Ramos (cell line): ENCODE measurements around the gene HES5.

Experiments
- in situ Hi-C: fragments of 300-500 bp; cut with MboI; formaldehyde crosslinking; loops from one replicate; pipeline ENCODE4 v1.14.3; 2022; ENCODE audit warnings: low sequenced_read_pairs; ENCODE audit not compliant: unreplicated experiment

Gene HES5

DNA sequence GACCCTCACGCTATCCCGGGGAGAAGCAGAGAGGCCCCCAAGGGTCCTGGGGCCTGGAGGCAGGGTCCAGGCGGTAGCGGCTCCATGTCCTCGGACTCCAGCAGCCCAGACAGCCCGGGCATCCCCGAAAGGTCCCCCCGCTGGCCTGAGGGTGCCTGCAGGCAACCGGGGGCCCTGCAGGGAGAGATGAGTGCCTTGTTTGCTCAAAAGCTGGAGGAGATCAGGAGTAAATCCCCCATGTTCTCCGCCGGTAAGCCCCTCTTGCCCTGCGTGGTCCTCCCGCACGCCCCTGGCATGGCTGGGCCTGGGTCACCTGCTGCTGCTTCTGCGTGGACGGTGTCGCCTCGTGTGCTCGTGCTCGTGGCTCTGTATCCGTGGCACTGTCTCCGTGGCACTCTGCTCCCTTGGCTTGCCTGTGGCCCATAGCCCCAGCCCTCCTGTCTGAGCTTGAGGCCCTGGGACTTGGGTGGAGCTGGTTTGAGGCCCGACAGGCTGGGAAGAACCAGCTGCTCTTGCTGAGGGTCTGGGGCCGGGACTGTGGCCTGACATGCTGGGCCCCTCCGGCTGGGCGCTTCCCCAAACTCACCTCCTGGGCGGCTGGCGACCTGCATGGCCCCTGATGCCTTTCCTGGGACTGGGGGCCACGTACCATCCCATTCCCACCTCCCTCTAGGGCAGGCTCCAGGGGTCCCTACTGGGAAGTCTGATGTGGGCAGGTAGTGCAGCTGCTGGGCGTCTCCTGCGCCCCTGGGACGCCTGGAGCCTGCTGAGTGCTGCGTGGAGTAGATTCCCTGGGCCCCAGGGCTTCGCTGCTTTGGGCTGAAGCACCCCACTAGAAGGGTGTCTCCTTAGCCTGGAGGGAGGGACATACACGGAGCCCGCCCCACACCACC is 27.2 kb downstream of the HES5 start:
- in situ Hi-C loops = no loop called here

- in situ Hi-C loops = no loop called here
These were observed 27.9 kb downstream of the HES5 start for GRCh38 chr1:2502210-2502609.

- in situ Hi-C loops = no loop called here
These were observed 28.3 kb downstream of the HES5 start for GRCh38 chr1:2501820-2502119.

DNA sequence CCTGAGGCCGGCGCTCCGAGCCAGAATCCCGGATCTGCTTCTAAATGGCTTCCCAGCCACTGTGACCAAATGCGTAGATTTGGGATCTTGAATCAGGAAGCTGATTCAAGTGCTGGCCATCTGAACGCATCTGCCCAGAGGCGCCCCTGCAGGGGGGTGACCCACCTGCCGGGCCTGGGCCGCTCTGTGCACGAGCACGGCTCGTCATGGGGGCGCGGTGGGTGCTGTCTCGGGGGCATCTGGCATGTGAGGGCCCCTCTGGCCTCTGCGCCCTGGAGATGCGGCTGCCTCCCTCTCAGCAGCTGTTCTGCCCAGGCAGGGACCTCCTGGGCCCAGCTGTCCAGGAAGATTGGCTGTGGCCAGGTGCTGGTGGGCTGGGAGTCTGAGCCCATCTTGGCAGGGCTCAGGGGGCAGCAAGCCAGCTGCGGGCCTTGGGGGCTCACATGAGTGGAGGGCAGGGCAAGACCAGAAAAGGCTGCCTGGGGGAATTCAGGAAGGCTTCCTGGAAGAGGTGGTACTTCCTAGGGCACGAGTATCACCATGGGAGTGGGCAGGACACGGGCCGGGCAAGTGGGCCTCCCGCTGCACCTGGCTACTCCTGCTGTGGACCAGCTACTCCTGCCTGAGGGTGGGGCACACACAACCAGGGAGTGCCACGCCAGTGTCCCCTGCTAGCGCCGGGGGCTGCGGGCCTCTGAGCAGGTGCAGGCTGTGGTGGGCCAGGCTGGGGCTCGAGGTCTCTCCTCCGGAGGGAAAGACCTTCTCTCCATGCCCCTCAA is 28.8 kb downstream of the HES5 start:
- in situ Hi-C loops = no loop called here

GRCh38 chr1:2499986-2500596 is 30.0 kb downstream of the HES5 start:
- in situ Hi-C loops = no loop called here

GRCh38 chr1:2499260-2499659 is 30.8 kb downstream of the HES5 start:
- in situ Hi-C loops = no loop called here

DNA sequence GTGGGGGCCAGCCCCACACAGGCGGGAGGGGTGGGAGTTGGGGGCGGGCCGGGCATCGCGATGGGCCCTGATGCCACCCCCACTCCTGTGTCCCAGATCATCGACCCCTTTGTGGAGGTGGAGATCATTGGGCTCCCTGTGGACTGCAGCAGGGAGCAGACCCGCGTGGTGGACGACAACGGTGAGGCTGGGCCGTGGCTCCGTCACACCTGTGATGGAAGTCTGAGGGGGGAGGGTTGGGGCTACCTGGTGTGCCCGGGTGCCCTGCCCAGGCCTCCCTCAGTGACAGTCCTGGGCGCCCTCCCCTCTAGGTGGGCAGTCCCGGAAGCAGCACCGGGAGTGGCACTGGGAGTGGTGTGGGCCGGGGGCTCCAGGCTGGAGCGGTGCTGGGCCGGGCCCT is 31.4 kb downstream of the HES5 start:
- in situ Hi-C loops = no loop called here

- in situ Hi-C loops = no loop called here
These were observed 32.2 kb downstream of the HES5 start for GRCh38 chr1:2497891-2498290.

- in situ Hi-C loops = no loop called here
These were observed 33.3 kb downstream of the HES5 start for GRCh38 chr1:2496746-2497145.

DNA sequence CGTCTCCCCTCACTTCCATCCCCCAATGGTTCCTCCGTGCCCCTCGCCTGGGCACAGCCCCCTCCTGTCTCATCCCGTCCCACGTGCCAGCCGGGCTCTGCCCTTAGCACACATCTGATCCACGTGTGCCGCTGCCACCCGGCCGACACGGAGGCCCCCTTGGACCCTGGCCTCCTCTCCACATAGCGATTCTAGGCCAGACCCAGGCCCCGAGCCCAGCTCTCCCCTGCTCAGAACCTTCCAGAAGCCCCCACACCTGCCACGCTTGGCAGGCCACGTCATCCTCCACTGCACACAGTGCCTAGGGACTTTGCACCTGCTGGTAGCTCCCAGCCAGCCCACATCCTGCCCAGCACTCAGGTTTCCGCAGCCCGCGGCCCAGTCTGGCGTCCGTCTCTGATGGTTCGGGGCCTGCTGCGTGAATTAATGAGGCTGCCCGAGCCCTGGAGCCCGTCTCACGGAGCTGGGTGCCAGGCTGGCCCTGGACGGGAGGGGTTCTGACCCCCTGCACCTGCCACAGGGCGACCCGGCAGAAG is 33.9 kb downstream of the HES5 start:
- in situ Hi-C loops = no loop called here

DNA sequence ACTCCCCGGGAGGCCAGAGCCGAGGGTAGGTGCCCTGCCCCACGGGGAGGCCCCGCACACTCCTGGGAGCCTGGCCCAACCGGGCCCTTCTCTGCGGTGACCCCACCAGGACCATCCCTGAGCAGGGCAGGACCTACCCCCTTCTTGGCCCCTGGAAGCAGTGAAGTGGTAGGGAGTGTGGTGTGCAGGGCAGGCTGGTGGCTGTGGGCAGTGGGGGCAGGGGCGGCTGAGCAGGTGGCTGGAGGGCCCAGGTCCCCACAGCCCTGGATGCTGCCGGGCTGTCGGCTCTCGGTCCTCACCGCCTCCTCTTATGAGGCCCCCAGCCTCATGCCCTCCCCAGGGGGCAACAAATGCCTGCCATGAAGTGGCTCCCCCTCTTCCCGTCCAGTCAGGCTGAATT is 34.5 kb downstream of the HES5 start:
- in situ Hi-C loops = no loop called here

DNA sequence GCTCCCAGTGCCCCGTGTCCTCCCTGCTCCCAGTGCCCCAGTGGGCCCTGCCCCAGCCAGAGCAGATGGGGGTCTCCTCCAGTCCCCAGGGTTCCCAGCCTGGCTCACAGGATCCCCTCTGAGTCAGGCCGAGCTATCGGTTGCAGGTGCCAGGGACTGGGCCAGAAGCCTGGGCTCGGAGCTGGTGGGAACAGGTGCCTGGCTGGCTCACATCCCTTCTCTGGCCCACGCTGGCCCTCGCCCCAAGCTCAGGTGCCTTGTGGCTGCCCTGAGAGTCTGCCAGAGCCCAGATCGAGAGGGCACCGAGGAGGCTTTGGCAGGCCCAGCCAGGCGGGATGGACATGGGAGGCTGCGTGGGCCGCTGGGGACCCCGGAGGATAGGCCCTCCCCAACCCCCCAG is 35.0 kb downstream of the HES5 start:
- in situ Hi-C loops = no loop called here

- in situ Hi-C loops = no loop called here
These were observed 35.8 kb downstream of the HES5 start for GRCh38 chr1:2494323-2494693.

DNA sequence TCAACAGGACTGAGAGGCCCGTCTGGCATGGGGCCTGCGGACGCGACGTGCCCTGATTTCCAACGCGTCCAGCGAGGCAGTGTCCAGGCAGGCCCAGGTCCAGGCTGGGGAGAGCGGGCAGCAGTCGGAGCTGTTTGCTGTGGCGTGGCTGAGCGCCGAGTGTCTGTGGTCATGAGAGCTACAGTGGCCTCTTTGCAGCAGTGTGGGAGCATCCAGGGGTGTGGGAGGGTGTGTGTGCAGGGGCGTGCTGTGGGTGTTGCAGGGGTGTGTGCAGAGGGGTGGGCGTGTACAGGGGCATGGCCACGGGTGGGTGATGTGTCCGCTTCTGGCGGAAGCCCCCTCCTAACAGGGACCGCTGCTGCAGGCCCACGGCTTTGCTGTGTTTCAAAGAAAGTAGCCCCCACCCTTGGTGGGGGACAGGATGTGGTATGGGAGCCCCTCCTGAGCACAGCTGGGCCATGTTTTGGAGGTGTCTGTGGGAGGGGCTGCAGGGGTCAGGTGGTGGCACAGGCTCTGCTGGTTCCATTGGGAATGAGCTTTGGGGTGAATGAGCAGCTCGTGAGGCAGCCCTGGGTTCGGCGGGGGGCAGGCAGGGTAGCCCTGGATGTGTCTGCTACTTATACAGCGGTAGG is 36.3 kb downstream of the HES5 start:
- in situ Hi-C loops = no loop called here

- in situ Hi-C loops = no loop called here
These were observed 36.8 kb downstream of the HES5 start for GRCh38 chr1:2493218-2493617.

GRCh38 chr1:2492091-2492490 is 38.0 kb downstream of the HES5 start:
- in situ Hi-C loops = no loop called here

DNA sequence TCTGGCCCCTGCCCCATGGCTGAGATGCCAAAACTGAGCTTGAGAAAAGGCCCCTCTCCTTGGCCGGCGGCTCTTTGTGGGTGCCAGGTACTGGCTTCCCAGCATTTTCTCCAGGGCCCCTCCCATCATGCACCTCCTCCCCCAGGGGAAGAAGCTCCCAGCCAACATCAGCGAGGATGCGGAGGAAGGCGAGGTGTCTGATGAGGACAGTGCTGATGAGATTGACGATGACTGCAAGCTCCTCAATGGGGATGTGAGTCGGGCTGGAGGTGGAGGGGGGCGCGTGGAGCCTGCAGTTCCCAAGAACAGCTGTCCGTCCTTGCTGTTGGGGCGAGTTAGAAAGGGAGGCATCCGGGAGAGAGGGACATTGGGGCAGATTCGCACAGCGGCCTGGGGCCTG is 40.4 kb downstream of the HES5 start:
- in situ Hi-C loops = no loop called here

DNA sequence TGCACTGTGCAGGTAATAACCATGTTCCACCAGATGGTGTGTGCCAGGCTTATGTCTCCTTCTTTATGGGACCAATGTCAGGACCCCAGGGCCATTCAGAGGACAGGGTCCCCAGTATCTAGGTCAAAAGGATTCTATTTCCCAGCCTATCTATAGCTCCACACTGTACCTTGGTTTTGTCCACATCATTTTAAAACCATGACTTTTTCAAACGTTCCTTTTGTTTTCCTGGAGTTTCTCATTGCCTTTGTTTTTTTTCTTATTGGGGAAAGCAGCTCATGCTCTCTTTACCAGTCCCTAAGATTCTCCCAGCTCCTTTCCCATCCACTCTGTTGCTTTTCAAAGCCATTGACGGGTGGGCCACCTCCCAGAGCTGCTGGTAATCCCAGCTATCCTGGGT is 41.4 kb downstream of the HES5 start:
- in situ Hi-C loops = no loop called here

DNA sequence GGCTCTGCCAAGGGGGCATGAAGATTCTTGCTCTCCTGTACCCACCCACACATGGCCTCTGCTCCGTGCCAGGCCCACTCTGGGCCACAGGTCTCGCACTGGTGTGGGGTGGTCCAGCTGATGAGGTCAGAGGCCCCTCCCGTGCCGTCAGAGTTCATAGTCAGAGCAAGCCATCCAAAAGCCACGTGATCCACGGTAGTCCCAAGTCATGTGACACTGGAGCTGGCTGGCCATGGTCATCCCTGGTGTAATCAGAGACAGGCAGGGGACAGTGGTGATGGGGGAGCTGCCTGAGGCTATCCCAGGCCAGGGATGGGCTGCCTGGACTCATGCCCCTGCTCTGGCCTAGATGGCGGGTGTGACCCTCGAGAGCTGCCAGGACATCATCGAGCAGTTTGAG is 43.5 kb downstream of the HES5 start:
- in situ Hi-C loops = no loop called here

GRCh38 chr1:2486041-2486440 is 44.0 kb downstream of the HES5 start:
- in situ Hi-C loops = no loop called here

- in situ Hi-C loops = no loop called here
These were observed 46.1 kb downstream of the HES5 start for GRCh38 chr1:2483970-2484369.
